IPS DF 19.7 (cell line): ENCODE measurements around the gene LENEP.

Experiments used
- DNase-seq: peaks from one replicate; pipeline ENCODE4 v3.0.0-alpha.2; 2013; ENCODE audit warnings: low read depth, low spot score

LENEP gene

GRCh38 chr1:154998818-154999570, 5.6 kb downstream of the LENEP start:
- DNase-seq, result no peak

GRCh38 chr1:154999571-155000410, 6.4 kb downstream of the LENEP start:
- no peak for DNase-seq

DNA sequence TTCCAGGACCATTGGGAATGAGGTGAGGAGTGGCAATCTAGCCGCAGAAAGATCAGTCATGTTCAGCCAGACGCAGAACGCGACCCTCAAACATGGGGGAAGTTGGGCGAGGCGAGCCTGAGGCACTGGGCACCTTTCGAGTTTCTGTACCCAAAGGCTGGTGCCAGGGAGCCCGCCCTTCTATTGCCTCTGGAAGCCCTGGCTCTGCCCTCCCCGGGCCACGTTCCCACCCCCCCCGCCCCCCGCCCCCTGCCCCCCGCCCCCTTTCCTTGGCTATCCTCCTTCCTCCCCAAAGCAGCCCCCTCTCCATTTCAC, 7.0 kb downstream of the LENEP start:
- no peak for DNase-seq

- no peak for DNase-seq
Observed at GRCh38 chr1:155000726-155001424, 7.5 kb downstream of the LENEP start.

DNA sequence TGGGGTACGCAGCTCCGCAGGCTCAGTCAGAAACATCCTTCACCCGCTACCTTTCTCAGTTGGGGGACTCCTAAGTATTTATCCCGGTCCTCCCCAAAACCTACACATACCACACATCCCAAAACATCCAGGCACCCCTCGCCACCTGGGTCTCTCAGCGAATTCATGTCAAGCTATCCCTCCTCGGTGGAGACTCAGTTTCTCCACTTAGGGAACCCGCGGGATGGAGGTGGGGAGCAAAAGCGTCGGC, 8.0 kb downstream of the LENEP start:
- no peak for DNase-seq

GRCh38 chr1:155001675-155002463, 8.5 kb downstream of the LENEP start:
- peak; percentile 93 for DNase-seq

DNA sequence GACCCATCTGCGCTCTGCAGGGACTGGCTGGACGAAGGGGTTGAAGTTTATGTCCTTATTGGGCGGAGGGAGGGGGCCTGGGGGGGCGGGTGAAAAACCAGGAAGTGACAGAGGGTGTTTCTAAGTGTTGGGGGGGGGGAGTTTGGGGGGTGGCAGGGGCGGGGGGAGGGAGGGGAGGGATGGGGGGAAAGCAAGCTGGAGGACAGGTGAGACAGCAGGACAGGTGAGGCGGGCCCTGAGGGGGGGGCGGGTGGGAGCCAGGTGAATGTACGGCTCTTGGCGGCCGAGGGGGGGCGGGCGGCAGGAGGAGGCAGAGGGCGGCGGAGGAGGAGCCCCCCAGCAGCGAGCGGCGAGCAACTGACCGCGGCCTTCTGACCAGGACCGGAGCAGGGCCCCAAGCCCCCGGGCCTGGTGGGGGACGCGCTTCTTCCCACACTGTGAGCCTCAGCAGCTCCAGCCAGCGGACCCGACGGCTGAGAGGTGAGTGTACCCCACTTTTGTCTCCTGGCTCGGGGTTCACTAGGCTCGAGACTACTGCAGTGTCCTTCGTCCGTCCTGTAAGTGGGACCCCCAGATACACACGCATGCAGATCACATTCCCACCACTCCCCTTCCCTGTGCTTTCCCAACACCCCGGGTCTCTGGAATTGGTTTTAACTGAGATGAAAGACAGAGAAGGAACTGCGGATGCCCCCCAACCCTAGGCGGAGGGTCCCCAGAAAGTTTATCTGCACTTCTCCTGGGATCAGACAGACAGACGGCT, 9.3 kb downstream of the LENEP start, which contains the start of gene ZBTB7B:
Gene ZBTB7B, plus strand, starts transcription at position 339 of the 763 bp plus-strand sequence. CDS start 11,859 bp downstream, outside the sequence.
- no peak for DNase-seq

DNA sequence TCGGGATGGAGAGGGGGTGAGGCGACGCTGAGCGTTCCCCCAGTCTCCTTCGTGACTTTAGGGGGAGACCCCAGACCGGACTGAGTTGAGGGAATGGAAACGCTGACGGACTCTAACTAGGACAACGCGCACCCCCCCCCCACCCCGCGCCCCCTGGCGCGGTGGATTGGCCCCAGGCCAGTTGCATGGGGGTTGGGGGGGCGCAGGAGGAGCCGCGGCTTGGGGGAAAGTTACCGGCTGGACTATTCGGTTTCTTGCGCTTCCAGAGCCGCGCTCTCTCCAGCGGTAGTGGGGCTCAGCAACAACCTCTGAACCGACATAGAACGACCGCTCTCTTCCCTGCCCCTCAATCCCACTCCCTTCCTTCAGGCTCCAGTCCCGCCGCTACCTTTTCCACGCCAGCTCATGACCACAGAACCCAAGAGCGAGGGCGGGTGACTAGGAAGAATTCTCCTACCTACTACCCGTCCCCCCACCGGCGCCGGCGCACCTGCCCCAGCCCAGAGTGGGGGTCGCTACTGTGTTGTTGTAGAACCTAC, 9.9 kb downstream of the LENEP start:
- DNase-seq, result no peak

DNA sequence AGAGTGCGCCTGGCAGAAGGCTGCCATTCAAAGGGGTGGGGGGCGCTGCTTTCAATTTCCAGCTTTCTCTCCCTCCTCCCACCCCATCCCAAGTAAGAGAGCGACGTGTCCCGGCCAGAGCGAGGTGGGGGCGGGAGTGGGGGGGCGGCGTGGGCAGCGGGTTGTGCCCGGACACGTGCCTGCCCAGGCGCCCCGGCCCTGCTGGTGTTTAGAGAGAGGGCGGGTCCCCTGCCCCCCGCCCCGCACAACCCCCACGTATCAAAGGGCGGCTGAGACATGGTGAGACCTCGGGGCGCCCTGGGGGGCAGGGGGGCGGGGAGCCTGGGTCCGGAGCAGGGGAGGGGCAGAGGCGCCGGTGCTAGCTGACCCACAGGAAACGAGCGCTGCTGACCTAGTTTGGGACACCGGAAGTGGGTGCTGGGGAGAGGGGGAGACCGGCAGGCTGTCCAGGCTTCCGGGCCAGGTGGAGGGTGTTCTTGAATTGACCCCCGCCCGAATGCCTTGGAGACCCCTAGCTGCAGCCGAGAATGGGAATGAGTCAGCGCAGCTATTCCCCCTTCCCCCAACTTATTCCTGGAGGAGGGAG, 10.5 kb downstream of the LENEP start:
- DNase-seq, result no peak

- no peak for DNase-seq
Observed at GRCh38 chr1:155004352-155005075, 11.1 kb downstream of the LENEP start.

DNA sequence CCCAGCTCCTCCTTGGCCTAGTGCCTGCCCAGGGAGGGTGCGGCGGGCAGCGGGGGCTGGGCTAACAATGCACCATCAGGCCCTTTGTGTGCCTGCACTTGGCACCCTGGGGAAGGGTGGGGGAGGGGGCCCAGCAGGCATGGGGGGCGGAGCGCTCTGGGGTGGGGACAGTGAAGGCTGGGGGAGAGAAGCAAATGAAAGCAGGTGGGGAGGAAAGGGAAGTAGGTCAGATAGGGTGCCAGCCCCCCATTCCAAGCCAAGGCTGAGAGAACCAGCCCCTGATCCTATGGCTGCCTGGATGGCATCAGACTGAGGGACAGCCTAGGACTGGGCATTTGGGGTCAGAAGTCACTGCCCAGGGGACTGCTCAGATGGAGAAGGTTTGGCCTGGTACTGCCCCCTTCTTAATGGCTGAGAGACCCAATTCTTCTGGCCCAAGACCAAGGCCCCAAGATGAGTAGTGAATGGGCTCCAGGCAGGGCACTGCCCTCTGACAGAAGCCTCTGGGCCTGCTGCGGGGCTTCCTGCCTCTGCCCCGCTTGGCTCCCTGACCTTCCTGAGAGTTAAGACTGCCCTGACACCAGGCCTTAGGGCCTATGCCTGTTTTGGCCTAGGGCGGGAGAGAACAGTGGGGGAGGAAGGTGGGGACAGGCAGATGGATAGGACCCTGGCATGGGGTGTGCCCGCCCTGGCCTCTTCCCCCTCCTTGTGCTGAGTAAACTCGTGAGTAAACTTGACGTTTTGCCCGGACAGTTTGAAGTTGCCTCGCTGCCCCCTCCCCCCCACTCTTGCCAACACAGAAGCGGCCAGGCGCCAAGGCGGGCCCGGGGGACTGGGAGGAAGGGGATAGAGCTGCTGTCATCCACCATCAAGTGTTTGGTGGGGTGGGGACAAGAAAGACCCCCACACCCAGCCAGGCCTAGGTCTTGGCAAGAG, 12.0 kb downstream of the LENEP start:
- DNase-seq, result no peak

GRCh38 chr1:155006601-155007101, 13.3 kb downstream of the LENEP start:
- DNase-seq, result no peak

DNA sequence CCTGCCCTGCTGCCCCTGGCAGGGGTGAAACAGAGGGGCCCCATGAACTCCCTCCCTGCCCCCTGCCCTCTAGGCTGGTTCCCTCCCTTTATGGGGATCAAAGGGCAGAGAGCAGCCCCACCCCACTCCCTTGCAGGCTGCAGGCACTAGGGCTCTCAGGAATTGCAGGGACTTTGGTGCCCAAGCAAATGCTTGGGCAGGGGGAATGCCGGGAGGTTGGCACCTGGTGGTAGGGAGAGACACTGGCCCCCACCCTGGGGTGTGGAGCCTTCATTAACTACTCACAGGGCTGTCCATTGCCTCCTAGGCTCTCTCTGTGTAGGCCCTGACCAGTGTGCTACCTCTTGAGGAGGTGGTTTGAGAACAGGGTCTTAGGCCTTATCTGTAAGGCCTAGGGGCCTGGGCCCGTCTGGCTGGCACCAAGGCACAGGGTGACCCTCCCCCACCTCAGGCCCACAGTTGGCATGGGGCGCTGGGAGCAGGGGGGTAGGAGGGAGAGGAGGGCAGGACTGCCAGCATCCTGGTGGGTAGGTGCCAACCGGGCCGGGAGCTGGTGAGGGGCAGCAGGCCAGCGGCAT, 14.0 kb downstream of the LENEP start:
- DNase-seq, result no peak

DNA sequence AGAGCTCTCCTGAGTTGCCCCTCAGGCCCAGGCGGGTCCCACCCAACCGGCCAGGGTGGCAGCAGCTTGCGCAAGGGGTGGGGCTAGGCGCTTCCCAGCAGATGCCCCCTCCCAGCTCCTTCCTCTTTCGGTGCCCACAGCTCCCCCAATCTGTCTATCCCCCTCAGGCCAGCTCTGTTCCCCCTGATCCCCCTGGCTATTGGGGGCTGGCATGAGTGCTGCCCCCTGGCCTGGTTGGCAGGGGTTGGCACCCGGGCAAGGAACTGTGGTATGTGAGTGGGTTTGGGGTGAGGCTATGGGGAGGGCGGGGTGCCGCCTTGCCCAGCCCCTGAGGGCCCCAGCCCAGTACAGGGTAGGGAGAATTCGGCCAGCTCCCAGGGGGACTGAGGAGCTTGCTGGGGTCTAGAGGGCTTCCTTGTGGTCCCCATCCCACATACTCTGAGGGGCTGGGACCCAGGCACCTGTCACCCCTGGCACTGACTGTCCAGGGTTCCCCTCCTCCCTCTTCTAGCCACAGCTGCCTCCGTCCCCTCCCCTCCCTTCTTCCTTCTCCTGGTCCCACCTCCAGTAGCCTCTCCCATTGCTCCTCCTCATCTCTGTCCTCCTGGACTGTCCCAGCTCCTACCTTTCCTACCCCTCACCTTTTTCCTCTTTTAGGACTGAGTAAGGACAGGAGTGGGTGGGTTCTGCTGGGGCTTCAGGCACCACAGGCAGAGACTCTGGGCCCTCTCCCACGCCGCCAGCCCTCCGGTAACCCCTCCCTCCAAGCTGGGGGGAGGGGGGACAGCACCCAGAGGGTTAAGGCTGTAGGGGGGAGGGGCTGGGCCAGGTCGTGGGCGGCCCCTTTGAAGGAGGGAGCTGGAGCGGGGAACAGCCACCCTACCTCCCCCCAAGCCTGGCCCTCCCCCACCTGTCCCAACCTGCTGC, 14.9 kb downstream of the LENEP start:
- no peak for DNase-seq

DNA sequence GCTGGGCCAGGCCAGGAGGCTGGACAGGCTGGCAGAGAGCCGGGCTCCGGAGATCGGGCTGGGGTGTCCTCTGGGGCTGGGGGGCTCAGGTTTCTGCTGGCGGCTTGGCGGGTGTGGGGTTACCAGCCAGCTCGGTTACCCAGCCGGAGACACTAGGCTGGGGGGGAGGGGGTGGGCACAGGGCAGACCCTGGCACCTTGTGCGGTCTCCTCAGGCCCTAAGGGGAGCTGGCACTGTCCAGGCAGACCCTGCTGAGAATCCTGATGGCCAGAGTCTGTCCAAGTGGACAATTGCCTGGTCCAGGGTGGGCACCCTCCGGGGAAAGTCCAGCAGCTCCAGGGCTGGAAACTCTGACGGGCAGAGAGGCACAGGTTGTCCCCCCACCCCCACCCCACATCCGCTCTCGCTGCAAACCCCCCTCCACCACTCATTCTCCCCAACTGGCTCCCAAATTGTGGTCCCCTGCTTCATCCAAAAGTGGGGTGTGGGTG, 15.9 kb downstream of the LENEP start:
- DNase-seq, result no peak

GRCh38 chr1:155009742-155010141, 16.4 kb downstream of the LENEP start:
- no peak for DNase-seq
